HEK293 (cell line): ENCODE data around the gene RAB7A.

ENCODE experiments used
- BCL11B ChIP-seq: fragments of 450-650 bp; formaldehyde crosslinking; IDR thresholded peaks from 2 replicates; pipeline ENCODE4 v1.5.1; 2016; ENCODE audit warnings: low read depth, missing biosample characterization, missing genetic modification characterization
- GLIS2 ChIP-seq: fragments of 450-650 bp; formaldehyde crosslinking; IDR thresholded peaks from 2 replicates; pipeline ENCODE4 v1.5.1; 2016; ENCODE audit warnings: missing biosample characterization, missing genetic modification characterization
- SP2 ChIP-seq: fragments of 450-650 bp; formaldehyde crosslinking; IDR thresholded peaks from 2 replicates; pipeline ENCODE4 v1.5.1; 2016; ENCODE audit warnings: missing biosample characterization, missing genetic modification characterization
- YY1 ChIP-seq: fragments of 450-650 bp; formaldehyde crosslinking; IDR thresholded peaks from 2 replicates; pipeline ENCODE4 v1.5.1; 2018; ENCODE audit warnings: missing biosample characterization, missing genetic modification characterization
- YY2 ChIP-seq: fragments of 450-650 bp; formaldehyde crosslinking; IDR thresholded peaks from 2 replicates; pipeline ENCODE4 v1.5.1; 2016; ENCODE audit warnings: missing biosample characterization, missing genetic modification characterization
- ZBTB17 ChIP-seq: fragments of 450-650 bp; formaldehyde crosslinking; IDR thresholded peaks from 2 replicates; pipeline ENCODE4 v1.5.1; 2016; ENCODE audit warnings: missing biosample characterization, missing genetic modification characterization
- ZIC2 ChIP-seq: fragments of 450-650 bp; formaldehyde crosslinking; IDR thresholded peaks from 2 replicates; pipeline ENCODE4 v1.5.1; 2016; ENCODE audit warnings: missing biosample characterization, missing genetic modification characterization
- ZNF155 ChIP-seq: fragments of 450-650 bp; formaldehyde crosslinking; IDR thresholded peaks from 2 replicates; pipeline ENCODE4 v1.5.1; 2016; ENCODE audit warnings: missing biosample characterization, missing genetic modification characterization
- ZNF175 ChIP-seq: fragments of 450-650 bp; formaldehyde crosslinking; IDR thresholded peaks from 2 replicates; pipeline ENCODE4 v1.5.1; 2016; ENCODE audit warnings: missing biosample characterization, missing genetic modification characterization
- ZNF239 ChIP-seq: fragments of 450-650 bp; formaldehyde crosslinking; IDR thresholded peaks from 2 replicates; pipeline ENCODE4 v1.5.1; 2016; ENCODE audit warnings: missing biosample characterization, missing genetic modification characterization
- ZNF324 ChIP-seq: fragments of 450-650 bp; formaldehyde crosslinking; IDR thresholded peaks from 2 replicates; pipeline ENCODE4 v1.5.1; 2016; ENCODE audit warnings: missing biosample characterization, missing genetic modification characterization
- ZNF341 ChIP-seq: fragments of 450-650 bp; formaldehyde crosslinking; IDR thresholded peaks from 2 replicates; pipeline ENCODE4; 2016; ENCODE audit warnings: low read depth, missing biosample characterization, missing genetic modification characterization
- ZNF394 ChIP-seq: fragments of 450-650 bp; formaldehyde crosslinking; IDR thresholded peaks from 2 replicates; pipeline ENCODE4 v1.5.1; 2016; ENCODE audit warnings: missing biosample characterization, missing genetic modification characterization, mild to moderate bottlenecking, moderate library complexity, borderline replicate concordance
- ZNF501 ChIP-seq: fragments of 450-650 bp; formaldehyde crosslinking; IDR thresholded peaks from 2 replicates; pipeline ENCODE4 v1.5.1; 2016; ENCODE audit warnings: missing biosample characterization, missing genetic modification characterization
- ZNF510 ChIP-seq: fragments of 450-650 bp; formaldehyde crosslinking; IDR thresholded peaks from 2 replicates; pipeline ENCODE4 v1.5.1; 2018; ENCODE audit warnings: mild to moderate bottlenecking, missing genetic modification characterization, missing biosample characterization; ENCODE audit not compliant: insufficient replicate concordance
- ZNF521 ChIP-seq: fragments of 450-650 bp; formaldehyde crosslinking; IDR thresholded peaks from 2 replicates; pipeline ENCODE4 v1.5.1; 2017; ENCODE audit warnings: missing biosample characterization, mild to moderate bottlenecking, missing genetic modification characterization
- ZNF610 ChIP-seq: fragments of 450-650 bp; formaldehyde crosslinking; IDR thresholded peaks from 2 replicates; pipeline ENCODE4 v1.5.1; 2016; ENCODE audit warnings: missing biosample characterization, missing genetic modification characterization, borderline replicate concordance
- ZNF623 ChIP-seq: fragments of 450-650 bp; formaldehyde crosslinking; IDR thresholded peaks from 2 replicates; pipeline ENCODE4 v1.5.1; 2016; ENCODE audit warnings: missing biosample characterization, missing genetic modification characterization
- ZNF658 ChIP-seq: fragments of 450-650 bp; formaldehyde crosslinking; IDR thresholded peaks from 2 replicates; pipeline ENCODE4; 2016; ENCODE audit warnings: missing biosample characterization, missing genetic modification characterization
- ZNF701 ChIP-seq: fragments of 450-650 bp; formaldehyde crosslinking; IDR thresholded peaks from 2 replicates; pipeline ENCODE4 v1.5.1; 2016; ENCODE audit warnings: missing biosample characterization, missing genetic modification characterization
- ZNF768 ChIP-seq: fragments of 450-650 bp; formaldehyde crosslinking; IDR thresholded peaks from 2 replicates; pipeline ENCODE4 v1.5.1; 2018; ENCODE audit warnings: missing biosample characterization, mild to moderate bottlenecking, missing genetic modification characterization
- TF ChIP-seq, protein P1 (sequence below): fragments of 450-650 bp; formaldehyde crosslinking; IDR thresholded peaks from 2 replicates; pipeline ENCODE4 v1.5.1; 2016; ENCODE audit warnings: missing biosample characterization, missing genetic modification characterization
- TF ChIP-seq, protein P2 (sequence below): fragments of 450-650 bp; formaldehyde crosslinking; IDR thresholded peaks from 2 replicates; pipeline ENCODE4 v1.5.1; 2016; ENCODE audit warnings: missing biosample characterization, missing genetic modification characterization
- TF ChIP-seq, protein P3 (sequence below): fragments of 450-650 bp; formaldehyde crosslinking; IDR thresholded peaks from 2 replicates; pipeline ENCODE4 v1.5.1; 2016; ENCODE audit warnings: missing biosample characterization, missing genetic modification characterization
- TF ChIP-seq, protein P4 (sequence below): fragments of 450-650 bp; formaldehyde crosslinking; IDR thresholded peaks from 2 replicates; pipeline ENCODE4 v1.5.1; 2016; ENCODE audit warnings: missing biosample characterization, missing genetic modification characterization, low read depth
- TF ChIP-seq, protein P5 (sequence below): fragments of 450-650 bp; formaldehyde crosslinking; IDR thresholded peaks from 2 replicates; pipeline ENCODE4 v1.5.1; 2016; ENCODE audit warnings: missing biosample characterization, missing genetic modification characterization
- TF ChIP-seq, protein P6 (sequence below): fragments of 450-650 bp; formaldehyde crosslinking; IDR thresholded peaks from 2 replicates; pipeline ENCODE4 v1.5.1; 2017; ENCODE audit warnings: missing biosample characterization, missing genetic modification characterization
- TF ChIP-seq, protein P7 (sequence below): fragments of 450-650 bp; formaldehyde crosslinking; IDR thresholded peaks from 2 replicates; pipeline ENCODE4 v1.5.1; 2017; ENCODE audit warnings: missing biosample characterization, missing genetic modification characterization

RAB7A gene

DNA sequence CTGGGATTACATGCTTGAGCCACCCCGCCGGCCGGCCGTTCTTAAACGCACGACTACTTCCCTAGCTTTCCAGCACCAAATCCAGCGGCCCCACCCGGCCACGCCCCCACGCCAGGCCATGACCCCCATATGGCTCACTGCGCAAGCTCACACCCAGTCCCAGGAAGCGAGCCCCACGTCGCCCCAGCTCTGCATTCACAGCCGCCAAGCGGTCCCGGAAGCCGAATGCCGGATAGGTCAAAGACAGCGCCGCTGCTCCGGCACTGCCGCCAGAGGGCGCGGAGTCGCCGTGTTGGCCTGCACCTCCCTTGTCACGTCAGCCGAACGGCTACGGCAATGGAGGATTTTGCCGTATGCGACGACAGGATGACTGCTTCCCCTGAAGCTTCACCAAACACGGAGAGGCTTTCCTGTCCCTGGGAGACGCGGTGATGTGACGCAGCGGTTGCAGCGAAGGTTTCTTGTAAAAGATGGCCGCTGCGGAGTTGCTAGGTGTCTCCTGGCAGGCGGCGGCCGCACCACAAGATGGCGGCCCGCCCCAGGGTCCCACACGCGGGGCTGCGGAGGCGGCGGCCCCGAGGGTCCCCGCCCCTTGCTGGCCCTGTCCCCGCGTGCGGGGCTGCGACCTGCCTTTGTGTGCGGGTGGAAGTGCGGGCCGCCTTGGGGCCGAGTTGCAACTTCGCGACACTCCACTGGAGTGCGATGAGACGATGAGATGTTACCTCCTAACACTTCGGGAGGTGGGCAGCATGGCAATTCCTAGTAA is 45.2 kb upstream of the RAB7A start (continued):
- 0 out of 2 replicates have a peak, but pooled peaks have one; percentile 16 for TF ChIP-seq ZNF768 (tag by site-specific recombination)
- TF ChIP-seq, protein P1, sequence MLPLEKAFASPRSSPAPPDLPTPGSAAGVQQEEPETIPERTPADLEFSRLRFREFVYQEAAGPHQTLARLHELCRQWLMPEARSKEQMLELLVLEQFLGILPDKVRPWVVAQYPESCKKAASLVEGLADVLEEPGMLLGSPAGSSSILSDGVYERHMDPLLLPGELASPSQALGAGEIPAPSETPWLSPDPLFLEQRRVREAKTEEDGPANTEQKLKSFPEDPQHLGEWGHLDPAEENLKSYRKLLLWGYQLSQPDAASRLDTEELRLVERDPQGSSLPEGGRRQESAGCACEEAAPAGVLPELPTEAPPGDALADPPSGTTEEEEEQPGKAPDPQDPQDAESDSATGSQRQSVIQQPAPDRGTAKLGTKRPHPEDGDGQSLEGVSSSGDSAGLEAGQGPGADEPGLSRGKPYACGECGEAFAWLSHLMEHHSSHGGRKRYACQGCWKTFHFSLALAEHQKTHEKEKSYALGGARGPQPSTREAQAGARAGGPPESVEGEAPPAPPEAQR = no peak
- peak; percentile 93 for TF ChIP-seq ZBTB17 (tag by site-specific recombination)
- TF ChIP-seq ZNF610 (tag by site-specific recombination) = 0 out of 2 replicates have a peak, but pooled peaks have one; percentile 52
- TF ChIP-seq ZIC2 (tag by site-specific recombination) = 0 out of 2 replicates have a peak, but pooled peaks have one; percentile 31
- no peak for TF ChIP-seq ZNF658 (tag by site-specific recombination)
- TF ChIP-seq ZNF701 (tag by site-specific recombination) = no peak
- TF ChIP-seq ZNF155 (tag by site-specific recombination) = no peak
- TF ChIP-seq ZNF175 = no peak
- no peak for TF ChIP-seq ZNF623
- TF ChIP-seq ZNF501 (tag by site-specific recombination) = peak; percentile 98
- TF ChIP-seq, protein P2, sequence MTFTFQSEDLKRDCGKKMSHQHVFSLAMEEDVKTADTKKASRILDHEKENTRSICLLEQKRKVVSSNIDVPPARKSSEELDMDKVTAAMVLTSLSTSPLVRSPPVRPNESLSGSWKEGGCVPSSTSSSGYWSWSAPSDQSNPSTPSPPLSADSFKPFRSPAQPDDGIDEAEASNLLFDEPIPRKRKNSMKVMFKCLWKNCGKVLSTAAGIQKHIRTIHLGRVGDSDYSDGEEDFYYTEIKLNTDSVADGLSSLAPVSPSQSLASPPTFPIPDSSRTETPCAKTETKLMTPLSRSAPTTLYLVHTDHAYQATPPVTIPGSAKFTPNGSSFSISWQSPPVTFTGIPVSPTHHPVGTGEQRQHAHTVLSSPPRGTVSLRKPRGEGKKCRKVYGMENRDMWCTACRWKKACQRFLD (tag by site-specific recombination) = no peak
- TF ChIP-seq GLIS2 (tag by site-specific recombination) = peak; percentile 93
- TF ChIP-seq ZNF324 = peak; percentile 77
- peak; percentile 96 for TF ChIP-seq YY1 (tag by site-specific recombination)
- TF ChIP-seq, protein P3, sequence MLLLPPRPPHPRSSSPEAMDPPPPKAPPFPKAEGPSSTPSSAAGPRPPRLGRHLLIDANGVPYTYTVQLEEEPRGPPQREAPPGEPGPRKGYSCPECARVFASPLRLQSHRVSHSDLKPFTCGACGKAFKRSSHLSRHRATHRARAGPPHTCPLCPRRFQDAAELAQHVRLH (tag by site-specific recombination) = peak; percentile 88
- TF ChIP-seq, protein P4, sequence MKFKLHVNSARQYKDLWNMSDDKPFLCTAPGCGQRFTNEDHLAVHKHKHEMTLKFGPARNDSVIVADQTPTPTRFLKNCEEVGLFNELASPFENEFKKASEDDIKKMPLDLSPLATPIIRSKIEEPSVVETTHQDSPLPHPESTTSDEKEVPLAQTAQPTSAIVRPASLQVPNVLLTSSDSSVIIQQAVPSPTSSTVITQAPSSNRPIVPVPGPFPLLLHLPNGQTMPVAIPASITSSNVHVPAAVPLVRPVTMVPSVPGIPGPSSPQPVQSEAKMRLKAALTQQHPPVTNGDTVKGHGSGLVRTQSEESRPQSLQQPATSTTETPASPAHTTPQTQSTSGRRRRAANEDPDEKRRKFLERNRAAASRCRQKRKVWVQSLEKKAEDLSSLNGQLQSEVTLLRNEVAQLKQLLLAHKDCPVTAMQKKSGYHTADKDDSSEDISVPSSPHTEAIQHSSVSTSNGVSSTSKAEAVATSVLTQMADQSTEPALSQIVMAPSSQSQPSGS (tag by site-specific recombination) = no peak
- TF ChIP-seq, protein P5, sequence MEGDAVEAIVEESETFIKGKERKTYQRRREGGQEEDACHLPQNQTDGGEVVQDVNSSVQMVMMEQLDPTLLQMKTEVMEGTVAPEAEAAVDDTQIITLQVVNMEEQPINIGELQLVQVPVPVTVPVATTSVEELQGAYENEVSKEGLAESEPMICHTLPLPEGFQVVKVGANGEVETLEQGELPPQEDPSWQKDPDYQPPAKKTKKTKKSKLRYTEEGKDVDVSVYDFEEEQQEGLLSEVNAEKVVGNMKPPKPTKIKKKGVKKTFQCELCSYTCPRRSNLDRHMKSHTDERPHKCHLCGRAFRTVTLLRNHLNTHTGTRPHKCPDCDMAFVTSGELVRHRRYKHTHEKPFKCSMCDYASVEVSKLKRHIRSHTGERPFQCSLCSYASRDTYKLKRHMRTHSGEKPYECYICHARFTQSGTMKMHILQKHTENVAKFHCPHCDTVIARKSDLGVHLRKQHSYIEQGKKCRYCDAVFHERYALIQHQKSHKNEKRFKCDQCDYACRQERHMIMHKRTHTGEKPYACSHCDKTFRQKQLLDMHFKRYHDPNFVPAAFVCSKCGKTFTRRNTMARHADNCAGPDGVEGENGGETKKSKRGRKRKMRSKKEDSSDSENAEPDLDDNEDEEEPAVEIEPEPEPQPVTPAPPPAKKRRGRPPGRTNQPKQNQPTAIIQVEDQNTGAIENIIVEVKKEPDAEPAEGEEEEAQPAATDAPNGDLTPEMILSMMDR (tag by site-specific recombination) = peak; percentile 100
- TF ChIP-seq ZNF510 (tag by site-specific recombination) = no peak
- TF ChIP-seq, protein P6, sequence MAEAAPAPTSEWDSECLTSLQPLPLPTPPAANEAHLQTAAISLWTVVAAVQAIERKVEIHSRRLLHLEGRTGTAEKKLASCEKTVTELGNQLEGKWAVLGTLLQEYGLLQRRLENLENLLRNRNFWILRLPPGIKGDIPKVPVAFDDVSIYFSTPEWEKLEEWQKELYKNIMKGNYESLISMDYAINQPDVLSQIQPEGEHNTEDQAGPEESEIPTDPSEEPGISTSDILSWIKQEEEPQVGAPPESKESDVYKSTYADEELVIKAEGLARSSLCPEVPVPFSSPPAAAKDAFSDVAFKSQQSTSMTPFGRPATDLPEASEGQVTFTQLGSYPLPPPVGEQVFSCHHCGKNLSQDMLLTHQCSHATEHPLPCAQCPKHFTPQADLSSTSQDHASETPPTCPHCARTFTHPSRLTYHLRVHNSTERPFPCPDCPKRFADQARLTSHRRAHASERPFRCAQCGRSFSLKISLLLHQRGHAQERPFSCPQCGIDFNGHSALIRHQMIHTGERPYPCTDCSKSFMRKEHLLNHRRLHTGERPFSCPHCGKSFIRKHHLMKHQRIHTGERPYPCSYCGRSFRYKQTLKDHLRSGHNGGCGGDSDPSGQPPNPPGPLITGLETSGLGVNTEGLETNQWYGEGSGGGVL (tag by site-specific recombination) = no peak
- TF ChIP-seq, protein P7, sequence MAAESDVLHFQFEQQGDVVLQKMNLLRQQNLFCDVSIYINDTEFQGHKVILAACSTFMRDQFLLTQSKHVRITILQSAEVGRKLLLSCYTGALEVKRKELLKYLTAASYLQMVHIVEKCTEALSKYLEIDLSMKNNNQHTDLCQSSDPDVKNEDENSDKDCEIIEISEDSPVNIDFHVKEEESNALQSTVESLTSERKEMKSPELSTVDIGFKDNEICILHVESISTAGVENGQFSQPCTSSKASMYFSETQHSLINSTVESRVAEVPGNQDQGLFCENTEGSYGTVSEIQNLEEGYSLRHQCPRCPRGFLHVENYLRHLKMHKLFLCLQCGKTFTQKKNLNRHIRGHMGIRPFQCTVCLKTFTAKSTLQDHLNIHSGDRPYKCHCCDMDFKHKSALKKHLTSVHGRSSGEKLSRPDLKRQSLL (tag by site-specific recombination) = peak; percentile 80
- peak; percentile 52 for TF ChIP-seq SP2 (tag by site-specific recombination)
- no peak; the same call in 1 of the 2 replicates for TF ChIP-seq ZNF239 (tag by site-specific recombination)
- no peak for TF ChIP-seq ZNF521
- peak; percentile 92 for TF ChIP-seq BCL11B (tag by site-specific recombination)
- TF ChIP-seq ZNF394 (tag by site-specific recombination) = peak; percentile 71; the same call in 1 of the 2 replicates
- TF ChIP-seq YY2 (tag by site-specific recombination) = peak; percentile 95
- peak; percentile 78 for TF ChIP-seq ZNF341 (tag by site-specific recombination)
